ENCODE measurements around the gene EFCAB14.

EFCAB14 gene

DNA sequence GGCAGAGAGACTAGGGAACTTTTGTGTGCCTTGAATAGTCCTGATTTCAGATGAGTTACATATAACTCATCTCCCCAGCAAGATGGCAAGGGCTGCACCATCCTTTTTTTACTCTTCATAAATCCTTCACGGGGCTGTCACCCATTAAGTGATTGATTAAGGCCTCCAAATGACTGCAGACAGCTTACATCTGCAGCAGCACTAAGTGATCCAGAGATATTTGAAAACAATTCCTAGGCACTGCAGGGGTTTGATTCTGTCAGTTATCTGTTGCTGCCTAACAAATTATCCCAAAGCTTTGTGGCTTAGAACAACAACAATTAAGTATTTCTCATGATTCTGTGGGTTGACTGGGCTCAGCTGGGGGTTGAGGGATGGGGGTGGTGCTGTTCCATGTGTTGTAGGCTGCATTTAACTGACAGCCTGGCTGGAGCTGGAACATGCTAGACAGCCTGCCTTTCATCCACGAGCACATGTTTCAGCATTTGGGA lies 27.9 kb downstream of the EFCAB14 start:
- DNase-seq (ENCODE audit: extremely low read depth, low read depth) = no peak
- TF ChIP-seq, protein P1, sequence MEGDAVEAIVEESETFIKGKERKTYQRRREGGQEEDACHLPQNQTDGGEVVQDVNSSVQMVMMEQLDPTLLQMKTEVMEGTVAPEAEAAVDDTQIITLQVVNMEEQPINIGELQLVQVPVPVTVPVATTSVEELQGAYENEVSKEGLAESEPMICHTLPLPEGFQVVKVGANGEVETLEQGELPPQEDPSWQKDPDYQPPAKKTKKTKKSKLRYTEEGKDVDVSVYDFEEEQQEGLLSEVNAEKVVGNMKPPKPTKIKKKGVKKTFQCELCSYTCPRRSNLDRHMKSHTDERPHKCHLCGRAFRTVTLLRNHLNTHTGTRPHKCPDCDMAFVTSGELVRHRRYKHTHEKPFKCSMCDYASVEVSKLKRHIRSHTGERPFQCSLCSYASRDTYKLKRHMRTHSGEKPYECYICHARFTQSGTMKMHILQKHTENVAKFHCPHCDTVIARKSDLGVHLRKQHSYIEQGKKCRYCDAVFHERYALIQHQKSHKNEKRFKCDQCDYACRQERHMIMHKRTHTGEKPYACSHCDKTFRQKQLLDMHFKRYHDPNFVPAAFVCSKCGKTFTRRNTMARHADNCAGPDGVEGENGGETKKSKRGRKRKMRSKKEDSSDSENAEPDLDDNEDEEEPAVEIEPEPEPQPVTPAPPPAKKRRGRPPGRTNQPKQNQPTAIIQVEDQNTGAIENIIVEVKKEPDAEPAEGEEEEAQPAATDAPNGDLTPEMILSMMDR (IDR thresholded peaks at IDR 0.05; ENCODE audit: low read depth, low read length) = no peak

DNA sequence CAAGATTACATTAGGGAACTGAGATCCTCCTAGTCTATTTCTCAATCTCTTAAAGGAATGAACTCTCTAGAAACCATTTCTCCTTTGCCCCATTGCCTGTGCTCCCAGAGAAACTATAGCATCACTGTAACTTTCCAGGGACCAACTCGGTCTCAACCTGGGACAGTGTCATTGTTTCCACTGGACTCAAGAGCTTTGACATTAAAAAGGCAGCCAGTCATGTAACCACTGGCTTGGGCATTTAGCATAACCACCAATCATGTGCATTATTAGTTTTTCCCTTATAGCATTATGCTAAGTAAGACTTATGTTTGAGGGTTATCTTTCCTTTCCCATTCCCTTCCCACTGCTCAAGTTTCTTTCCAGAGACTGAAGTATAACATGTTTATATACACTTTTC lies 29.0 kb downstream of the EFCAB14 start:
- DNase-seq (ENCODE audit: extremely low read depth, low read depth) = no peak
- TF ChIP-seq, protein P1 (IDR thresholded peaks at IDR 0.05; ENCODE audit: low read depth, low read length) = no peak

DNA sequence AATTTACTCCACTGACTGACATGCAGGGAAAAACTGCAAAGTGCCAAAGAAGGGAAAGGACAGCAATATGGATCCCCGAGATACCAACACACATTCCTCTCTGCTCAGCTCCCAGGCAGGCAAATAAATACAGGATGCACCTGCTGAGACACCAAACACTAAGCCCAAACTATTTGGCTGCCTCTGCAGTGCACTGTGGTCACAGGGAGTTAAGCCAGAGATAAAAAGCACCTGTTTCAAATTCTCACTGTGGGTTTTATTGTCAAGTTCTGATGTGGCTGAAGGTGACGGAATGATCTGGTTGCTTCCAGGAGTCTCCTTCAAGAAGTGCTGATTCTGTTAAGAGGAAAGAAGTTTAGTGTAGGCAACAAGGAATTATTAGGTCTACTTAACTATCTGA lies 29.6 kb downstream of the EFCAB14 start:
- TF ChIP-seq, protein P1 (IDR thresholded peaks at IDR 0.05; ENCODE audit: low read depth, low read length) = no peak

DNA sequence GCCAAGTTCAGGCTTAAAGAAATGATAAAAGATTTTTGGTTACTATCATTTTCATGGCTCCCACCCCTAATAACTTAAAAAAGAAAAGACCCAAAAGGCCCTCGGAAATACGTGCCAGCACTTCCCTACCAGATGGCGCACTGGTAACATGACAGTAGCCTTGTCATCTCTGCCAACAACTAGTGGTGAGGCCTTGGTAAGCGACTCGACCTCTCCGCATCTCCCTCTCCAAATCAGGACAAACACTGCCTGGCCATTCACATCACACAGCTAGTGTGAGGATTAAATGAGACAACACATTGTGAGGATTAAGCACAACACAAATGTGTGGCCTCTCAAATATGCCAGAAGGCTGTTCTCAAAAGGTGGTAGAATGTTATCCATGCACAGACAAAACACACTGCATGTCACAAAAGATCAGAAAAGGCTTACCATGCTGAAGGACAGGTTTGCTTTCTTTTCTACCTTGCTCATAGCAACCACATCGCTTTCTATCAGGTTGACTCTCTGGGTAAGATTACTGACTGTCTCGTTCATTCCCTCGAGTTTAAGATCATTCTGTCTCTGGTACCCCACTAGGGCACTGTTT lies 30.9 kb downstream of the EFCAB14 start:
- TF ChIP-seq, protein P1 (IDR thresholded peaks at IDR 0.05; ENCODE audit: low read depth, low read length) = no peak
- DNase-seq (ENCODE audit: extremely low read depth, low read depth) = no peak

More for the DNA sequence above, 29.6 kb downstream of the EFCAB14 start:
- DNase-seq (ENCODE audit: extremely low read depth, low read depth) = no peak

DNA sequence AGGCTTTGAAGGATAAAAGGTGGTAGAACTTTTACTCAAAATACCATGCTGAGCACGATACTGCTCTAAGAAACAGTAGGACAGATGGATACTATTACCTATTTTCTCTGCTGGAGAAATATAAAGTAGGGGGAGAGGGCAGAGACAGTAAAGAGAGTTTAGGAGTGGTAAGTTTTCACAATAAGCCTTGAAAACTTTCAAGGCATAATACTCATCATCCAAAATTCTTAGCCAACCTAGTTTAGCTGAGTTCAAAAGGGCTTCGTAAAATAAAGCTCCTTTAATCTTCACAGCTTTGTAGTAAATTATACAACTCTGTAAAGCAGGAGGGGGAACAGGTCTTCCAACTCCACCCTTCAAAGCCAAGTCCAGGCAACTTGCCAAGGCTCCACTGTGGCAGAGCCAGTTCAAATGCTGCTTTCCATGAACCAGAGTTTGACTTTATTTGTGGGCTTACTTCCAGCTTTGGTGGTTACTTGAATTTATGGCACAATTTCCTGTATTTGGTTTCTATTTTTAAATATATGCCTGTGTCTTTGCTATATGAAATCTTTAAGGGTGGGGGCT lies 31.7 kb downstream of the EFCAB14 start:
- peak; percentile 58 for DNase-seq (ENCODE audit: extremely low read depth, low read depth)
- TF ChIP-seq, protein P1 (IDR thresholded peaks at IDR 0.05; ENCODE audit: low read depth, low read length) = no peak

DNA sequence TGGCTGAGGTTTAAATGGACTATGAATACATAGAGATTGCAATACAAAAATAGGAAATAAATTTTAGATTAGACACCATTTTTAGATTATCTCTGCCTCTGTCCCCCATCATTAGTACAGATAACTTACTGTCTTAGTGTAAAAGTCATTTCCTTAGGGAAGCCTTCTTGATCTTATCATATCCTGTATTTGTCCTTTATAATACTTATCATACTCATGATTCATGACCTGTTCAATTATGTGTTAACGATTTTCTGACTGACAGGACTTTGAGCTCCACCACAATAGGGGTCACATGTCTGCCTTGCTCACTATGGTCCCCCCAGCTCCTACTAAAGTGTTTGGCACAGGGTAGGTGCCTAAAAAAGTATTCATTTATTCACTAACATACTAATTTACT lies 32.7 kb downstream of the EFCAB14 start:
- DNase-seq (ENCODE audit: extremely low read depth, low read depth) = no peak
- TF ChIP-seq, protein P1 (IDR thresholded peaks at IDR 0.05; ENCODE audit: low read depth, low read length) = no peak

DNA sequence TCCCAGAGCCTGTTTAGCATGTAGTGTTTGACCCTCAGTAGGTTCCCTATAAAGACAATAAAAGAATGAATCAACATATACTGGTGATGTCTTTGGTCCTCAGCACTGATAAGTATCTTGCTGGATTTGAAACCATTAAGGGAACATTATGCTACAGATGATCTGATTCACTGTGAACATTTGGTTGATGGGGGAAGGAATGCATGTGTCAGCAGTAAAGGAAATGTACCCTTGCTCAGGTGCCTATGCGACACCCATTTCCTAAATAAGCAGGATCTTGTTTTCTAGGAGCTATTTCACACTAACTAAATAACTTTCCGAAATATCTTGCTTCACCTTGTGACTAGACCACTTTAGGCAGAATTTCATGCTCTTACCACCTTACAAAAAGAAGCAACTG lies 34.2 kb downstream of the EFCAB14 start:
- TF ChIP-seq, protein P1 (IDR thresholded peaks at IDR 0.05; ENCODE audit: low read depth, low read length) = no peak
- DNase-seq (ENCODE audit: extremely low read depth, low read depth) = no peak

All from AG09319 (cell line).